AG09309 (cell line): ENCODE results near the gene EXOC6B.

Experiments
- DNase-seq: peaks from one replicate; pipeline ENCODE4 v3.0.0-alpha.2; 2010; ENCODE audit warnings: low read depth
- H3K4me3 ChIP-seq: 2 replicates; pipeline ENCODE4 v1.5.1; 2011; ENCODE audit warnings: mild to moderate bottlenecking, low read depth, low read length, moderate library complexity; ENCODE audit not compliant: control insufficient read depth
- TF ChIP-seq, protein P1 (sequence below): IDR thresholded peaks from 2 replicates; pipeline ENCODE4 v1.5.1; 2011; ENCODE audit warnings: mild to moderate bottlenecking, low read depth, low read length, inconsistent platforms; ENCODE audit not compliant: insufficient read depth, control insufficient read depth; ENCODE audit errors: missing control alignments

Gene EXOC6B

DNA sequence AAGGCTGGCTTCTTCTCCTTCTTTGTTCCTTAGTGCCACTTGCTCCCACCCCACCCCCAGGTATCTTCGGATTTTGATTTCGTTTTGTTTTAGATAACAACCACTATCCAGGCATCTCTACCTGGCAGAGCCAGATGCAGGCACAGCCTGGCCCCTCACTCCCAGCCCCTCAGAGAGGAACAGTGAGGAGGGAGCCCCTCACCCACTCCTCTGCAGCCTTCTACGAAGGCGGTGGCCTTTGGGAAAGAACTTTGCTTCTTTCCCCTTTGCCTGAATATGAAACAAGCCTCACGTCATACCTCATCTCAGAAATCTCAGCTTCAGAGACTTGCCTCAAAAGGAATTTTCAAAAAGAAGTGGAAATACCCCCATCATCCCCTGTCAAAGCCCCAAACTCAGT, 671.9 kb downstream of the EXOC6B start:
- H3K4me3 ChIP-seq = no peak overlapping the region
- DNase-seq = no peak
- TF ChIP-seq, protein P1, sequence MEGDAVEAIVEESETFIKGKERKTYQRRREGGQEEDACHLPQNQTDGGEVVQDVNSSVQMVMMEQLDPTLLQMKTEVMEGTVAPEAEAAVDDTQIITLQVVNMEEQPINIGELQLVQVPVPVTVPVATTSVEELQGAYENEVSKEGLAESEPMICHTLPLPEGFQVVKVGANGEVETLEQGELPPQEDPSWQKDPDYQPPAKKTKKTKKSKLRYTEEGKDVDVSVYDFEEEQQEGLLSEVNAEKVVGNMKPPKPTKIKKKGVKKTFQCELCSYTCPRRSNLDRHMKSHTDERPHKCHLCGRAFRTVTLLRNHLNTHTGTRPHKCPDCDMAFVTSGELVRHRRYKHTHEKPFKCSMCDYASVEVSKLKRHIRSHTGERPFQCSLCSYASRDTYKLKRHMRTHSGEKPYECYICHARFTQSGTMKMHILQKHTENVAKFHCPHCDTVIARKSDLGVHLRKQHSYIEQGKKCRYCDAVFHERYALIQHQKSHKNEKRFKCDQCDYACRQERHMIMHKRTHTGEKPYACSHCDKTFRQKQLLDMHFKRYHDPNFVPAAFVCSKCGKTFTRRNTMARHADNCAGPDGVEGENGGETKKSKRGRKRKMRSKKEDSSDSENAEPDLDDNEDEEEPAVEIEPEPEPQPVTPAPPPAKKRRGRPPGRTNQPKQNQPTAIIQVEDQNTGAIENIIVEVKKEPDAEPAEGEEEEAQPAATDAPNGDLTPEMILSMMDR = no peak

DNA sequence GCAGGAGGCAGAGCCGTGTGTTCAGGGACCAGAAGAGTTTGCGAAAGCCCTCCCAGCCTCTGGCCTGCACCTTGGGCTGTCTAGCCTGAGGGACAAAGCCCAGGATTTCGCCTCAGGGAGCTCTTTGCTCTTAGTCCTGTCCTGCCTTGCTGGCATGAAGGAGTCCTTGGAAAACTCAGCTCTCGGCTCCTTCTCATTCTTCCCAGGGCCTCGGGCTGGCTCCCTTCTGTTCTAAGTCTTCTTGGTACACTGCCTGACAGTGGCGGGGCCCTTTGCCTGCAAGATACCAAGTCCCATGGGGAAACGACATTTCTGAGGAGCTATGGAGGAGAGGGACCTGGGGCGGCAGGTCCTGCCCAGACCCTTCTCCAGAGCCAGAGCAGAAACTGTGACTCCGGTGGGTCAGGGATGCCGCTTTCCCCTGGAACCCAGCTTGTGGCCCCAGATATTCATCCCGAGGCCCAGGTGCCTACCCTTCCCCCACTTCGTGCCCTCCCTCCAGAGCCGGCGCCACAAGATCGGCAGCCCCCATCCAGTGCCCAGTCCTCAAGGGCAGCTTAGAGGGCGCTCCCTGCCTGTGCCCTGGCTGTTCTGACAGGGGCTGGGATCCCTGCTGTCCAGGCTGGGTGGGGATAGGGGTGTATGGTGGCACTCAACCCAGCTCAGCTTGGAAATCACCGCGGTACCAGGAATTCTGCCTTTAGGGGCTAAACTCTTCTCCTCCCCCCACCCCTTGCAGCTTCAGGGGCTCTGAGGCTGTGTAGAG, 672.6 kb downstream of the EXOC6B start:
- TF ChIP-seq, protein P1 = no peak
- no peak for DNase-seq
- no peak overlapping the region for H3K4me3 ChIP-seq

DNA sequence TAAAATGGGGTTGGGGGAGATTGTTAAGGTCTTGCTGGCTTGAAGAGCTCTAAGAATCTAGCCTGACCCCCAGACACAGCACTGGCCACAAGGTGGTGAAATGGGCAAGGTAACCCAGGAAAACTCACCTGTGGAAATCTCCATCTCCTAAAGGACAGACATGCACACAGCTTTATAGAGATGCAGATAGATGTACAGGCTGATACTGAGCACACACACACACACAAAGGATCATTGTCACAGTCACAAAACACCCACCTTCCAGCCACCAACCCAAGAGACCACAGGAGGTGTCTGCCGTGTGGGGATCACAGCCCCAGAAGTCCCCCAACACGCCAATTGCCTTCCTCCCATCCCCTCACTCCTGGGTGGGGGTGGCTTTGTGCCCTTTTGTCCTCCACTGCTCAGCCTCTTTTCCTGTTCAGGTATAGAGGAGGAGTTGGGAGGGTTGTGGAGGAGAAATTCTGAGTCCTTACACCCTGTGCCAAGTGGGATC, 674.9 kb downstream of the EXOC6B start:
- TF ChIP-seq, protein P1 = no peak
- no peak for DNase-seq

DNA sequence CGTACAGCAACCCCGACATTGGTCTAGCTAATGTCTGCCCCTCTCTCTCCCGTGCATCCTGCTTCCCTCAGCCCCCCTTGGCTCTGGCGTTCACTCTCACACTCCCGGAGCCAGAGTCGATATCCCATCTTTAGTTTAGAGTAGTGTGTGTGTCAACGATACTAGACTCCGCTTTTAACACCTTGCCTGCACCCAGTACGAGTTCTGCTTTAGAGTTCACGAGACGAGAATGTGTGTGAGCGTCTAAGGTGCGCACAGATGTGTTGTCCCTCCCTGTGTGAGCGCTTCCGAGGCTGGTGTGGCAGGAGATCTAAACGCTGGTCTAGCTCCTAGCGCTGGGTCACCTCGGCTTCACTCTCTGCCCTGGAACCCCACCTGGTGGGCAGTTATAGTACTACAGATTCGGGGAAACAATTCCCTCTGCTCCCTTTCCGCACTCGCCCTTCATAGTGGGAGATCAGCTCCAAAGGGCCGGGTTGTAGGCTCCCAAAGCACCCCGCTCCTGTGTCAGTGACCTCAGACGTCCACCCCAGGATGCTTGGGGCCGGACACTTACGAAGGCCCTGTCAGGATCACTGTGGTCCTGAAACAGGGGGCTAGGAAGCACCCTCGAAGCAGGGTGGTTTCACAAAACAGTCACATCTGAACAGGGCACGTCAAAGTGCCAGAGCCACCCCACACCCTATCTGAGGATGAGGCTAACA, 675.5 kb downstream of the EXOC6B start:
- DNase-seq = peak; percentile 33
- TF ChIP-seq, protein P1 = peak; percentile 83
- H3K4me3 ChIP-seq = peak overlapping the region; percentile 11

More for the DNA sequence above, 674.9 kb downstream of the EXOC6B start:
- H3K4me3 ChIP-seq = no peak overlapping the region

DNA sequence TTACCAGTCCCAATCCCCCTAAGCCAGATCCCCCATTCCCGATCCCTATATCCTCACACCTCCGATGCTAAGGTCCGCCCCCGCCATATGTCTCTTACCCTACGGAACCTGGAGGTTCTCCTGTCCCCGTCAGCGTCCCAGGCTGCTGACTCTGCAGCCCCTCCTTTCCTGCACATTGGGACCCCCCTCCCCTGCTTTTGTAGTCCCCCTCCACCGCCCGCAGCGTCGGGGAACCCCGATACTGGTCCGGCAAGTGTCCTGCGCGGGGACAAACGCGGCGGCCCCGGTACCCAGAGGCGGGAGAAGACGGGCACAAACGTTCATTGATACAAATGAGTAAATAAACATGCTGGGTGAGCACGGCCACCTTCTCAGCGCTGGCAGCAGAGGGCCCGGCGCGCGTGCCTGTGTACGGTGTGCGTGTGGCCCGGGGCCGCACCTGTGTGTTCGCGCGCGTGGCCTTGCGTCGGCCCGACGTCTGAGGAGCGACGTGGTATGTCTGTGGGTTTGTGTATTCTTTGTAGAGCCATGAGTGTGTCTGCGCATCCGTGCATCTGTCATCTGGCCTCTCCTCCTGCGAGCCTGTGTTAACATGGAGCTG, 676.2 kb downstream of the EXOC6B start:
- H3K4me3 ChIP-seq = peak overlapping the region; percentile 40
- DNase-seq = no peak
- TF ChIP-seq, protein P1 = no peak

DNA sequence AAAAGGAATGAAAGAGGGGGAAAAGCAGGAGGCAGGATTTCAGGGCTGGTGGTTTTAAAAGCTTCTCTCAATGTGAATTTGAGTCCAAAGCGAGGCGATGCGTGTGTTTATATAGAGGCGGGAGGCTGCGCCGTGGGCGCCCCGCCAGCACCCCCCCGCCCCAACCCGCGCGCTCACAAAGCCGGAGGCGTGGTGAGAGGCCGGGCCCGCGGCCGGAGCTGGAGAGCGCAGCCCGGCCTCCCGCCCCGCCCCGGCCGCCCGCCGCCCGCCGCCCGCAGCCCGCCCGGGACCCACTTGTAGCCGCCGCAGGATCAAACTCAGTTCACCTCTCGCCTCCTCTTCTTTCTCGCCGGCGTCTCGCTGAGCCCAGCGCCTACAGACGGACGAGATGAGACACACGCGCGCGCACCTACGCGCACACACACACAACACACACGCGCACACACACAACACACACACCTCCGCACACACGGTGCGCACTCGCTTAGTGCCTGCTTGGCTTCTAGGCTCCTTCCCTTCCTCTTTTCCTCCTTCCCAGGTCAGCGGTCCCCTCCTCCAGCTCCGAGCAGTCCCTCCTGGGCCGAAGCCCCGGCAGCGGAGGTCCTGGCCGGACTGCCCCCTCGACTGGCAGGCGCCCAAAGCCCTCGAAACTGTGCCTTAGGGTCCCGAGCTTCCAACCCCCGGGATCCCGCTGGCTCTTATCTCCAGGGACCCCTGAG, 676.8 kb downstream of the EXOC6B start:
- no peak for DNase-seq

More for the DNA sequence above, 676.8 kb downstream of the EXOC6B start:
- TF ChIP-seq, protein P1 = no peak
- peak overlapping the region; percentile 40 for H3K4me3 ChIP-seq
